A673 (cell line): Measurements from ENCODE around the gene SLAMF7. TPM values are rescaled to one million over a fixed set of nuclear protein-coding genes. Genes with fewer than 3 reads are reported as not detected.

ENCODE experiments used
- BruUV-seq: library from RNA; stranded (reverse); fragments of 400-500 nt; replicated peaks from 2 replicates; lab custom pipeline; 2021; lab: Mats Ljungman, UMichigan
- CTCF ChIA-PET: fragments of 300-600 bp; sonication (Branson Sonifier 250); formaldehyde crosslinking; loops from one replicate; lab custom pipeline; 2022; ENCODE audit warnings: antibody characterized with exemption; lab: Charles Lee
- POLR2A ChIA-PET: fragments of 300-600 bp; sonication (Branson Sonifier 250); formaldehyde crosslinking; loops from one replicate; lab custom pipeline; 2022; ENCODE audit warnings: antibody characterized with exemption; ENCODE audit not compliant: low non-redundant PET; lab: Charles Lee
- DNase-seq: peaks from one replicate; pipeline ENCODE4 v3.0.0-alpha.2; 2015; ENCODE audit warnings: low spot score
- H3K27ac ChIP-seq: fragments of 200-600 bp; sonication (generic); 2 replicates; pipeline ENCODE4 v1.5.1; 2016; ENCODE audit warnings: mixed run types, low read depth, mild to moderate bottlenecking, mixed read lengths, antibody characterized with exemption, low read length; ENCODE audit not compliant: poor library complexity, severe bottlenecking
- H3K27me3 ChIP-seq: fragments of 200-600 bp; sonication (generic); replicated peaks from 2 replicates; pipeline ENCODE4 v1.6.1; 2017; ENCODE audit warnings: mixed run types, low read depth, mild to moderate bottlenecking, mixed read lengths, antibody characterized with exemption, low read length; ENCODE audit not compliant: insufficient read depth, poor library complexity
- H3K36me3 ChIP-seq: fragments of 200-600 bp; sonication (generic); 2 replicates; pipeline ENCODE4 v1.6.1; 2016; ENCODE audit warnings: mixed run types, mild to moderate bottlenecking, mixed read lengths, antibody characterized with exemption, low read length; ENCODE audit not compliant: insufficient read depth, poor library complexity, severe bottlenecking
- H3K4me1 ChIP-seq: fragments of 200-600 bp; sonication (generic); 2 replicates; pipeline ENCODE4 v1.6.1; 2017; ENCODE audit warnings: mixed run types, mild to moderate bottlenecking, mixed read lengths, antibody characterized with exemption, low read length; ENCODE audit not compliant: insufficient read depth, poor library complexity, severe bottlenecking
- H3K4me3 ChIP-seq: fragments of 200-600 bp; sonication (generic); 2 replicates; pipeline ENCODE4 v1.5.1; 2016; ENCODE audit warnings: low read depth, mixed run types, mild to moderate bottlenecking, mixed read lengths, low read length; ENCODE audit not compliant: poor library complexity, severe bottlenecking
- H3K9me3 ChIP-seq: fragments of 200-600 bp; sonication (generic); 2 replicates; pipeline ENCODE4 v1.6.1; 2016; ENCODE audit warnings: mixed run types, low read depth, mild to moderate bottlenecking, mixed read lengths, antibody characterized with exemption, low read length; ENCODE audit not compliant: poor library complexity, severe bottlenecking
- EZH2 ChIP-seq: fragments of 200-600 bp; sonication (generic); IDR thresholded peaks from 2 replicates; pipeline ENCODE4 v1.6.1; 2017; ENCODE audit warnings: borderline replicate concordance, low read depth, mild to moderate bottlenecking, mixed read lengths, antibody characterized with exemption, low read length; ENCODE audit not compliant: poor library complexity, severe bottlenecking
- intact Hi-C: fragments of 100-400 bp; cut with micrococcal nuclease; formaldehyde crosslinking; loops from one replicate; pipeline ENCODE4 v1.10.0; 2022; ENCODE audit not compliant: unreplicated experiment
- total RNA-seq: library from RNA; stranded (reverse); gene quantifications from 2 replicates; pipeline ENCODE4 v1.2.3, GENCODE V29; 2021
- TF ChIP-seq, protein P1 (sequence below): fragments of 300-800, 200-600 bp; sonication (generic); conservative IDR thresholded peaks from 2 replicates; pipeline ENCODE4 v1.5.1; 2017; ENCODE audit warnings: low read depth, mild to moderate bottlenecking, antibody characterized with exemption, low read length, moderate library complexity, mixed read lengths

SLAMF7 gene
- total RNA-seq, 1 experiment from 2014 or later, result not detected

DNA sequence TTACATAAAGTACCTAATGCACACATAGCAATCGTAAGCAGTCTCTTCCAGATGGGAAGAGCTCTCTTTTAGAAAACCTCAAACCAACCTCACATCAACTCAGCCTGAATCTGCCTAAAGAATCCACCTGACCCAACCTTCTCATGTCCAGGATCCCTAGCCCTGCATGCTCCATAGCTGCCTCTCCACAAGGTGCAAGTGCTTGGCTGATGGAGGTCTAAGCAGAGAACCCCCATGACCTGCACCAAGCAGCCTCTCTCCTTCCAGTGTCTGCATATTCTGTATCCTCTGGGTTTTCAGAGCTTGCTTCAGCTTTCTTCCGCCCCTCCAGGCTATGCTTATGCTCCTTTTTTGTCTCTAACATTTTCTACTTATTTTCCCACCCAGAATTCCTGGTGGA is 59.4 kb downstream of the SLAMF7 start:
- no peaks in the 10 kb centered on the region for H3K9me3 ChIP-seq
- H3K36me3 ChIP-seq, result no peaks in the 10 kb centered on the region
- no TSS peak for BruUV-seq
- ChIA-PET POLR2A (no interaction called here), CTCF (no interaction called here)
- H3K27me3 ChIP-seq, result no peaks in the 10 kb centered on the region
- no peak overlapping the region for H3K27ac ChIP-seq
- no peak for DNase-seq
- intact Hi-C loops, result no loop called here
- H3K4me3 ChIP-seq, result no peak overlapping the region
- TF ChIP-seq EZH2, result no peak
- TF ChIP-seq, protein P1, sequence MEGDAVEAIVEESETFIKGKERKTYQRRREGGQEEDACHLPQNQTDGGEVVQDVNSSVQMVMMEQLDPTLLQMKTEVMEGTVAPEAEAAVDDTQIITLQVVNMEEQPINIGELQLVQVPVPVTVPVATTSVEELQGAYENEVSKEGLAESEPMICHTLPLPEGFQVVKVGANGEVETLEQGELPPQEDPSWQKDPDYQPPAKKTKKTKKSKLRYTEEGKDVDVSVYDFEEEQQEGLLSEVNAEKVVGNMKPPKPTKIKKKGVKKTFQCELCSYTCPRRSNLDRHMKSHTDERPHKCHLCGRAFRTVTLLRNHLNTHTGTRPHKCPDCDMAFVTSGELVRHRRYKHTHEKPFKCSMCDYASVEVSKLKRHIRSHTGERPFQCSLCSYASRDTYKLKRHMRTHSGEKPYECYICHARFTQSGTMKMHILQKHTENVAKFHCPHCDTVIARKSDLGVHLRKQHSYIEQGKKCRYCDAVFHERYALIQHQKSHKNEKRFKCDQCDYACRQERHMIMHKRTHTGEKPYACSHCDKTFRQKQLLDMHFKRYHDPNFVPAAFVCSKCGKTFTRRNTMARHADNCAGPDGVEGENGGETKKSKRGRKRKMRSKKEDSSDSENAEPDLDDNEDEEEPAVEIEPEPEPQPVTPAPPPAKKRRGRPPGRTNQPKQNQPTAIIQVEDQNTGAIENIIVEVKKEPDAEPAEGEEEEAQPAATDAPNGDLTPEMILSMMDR, result no peak
- no peaks in the 10 kb centered on the region for H3K4me1 ChIP-seq

DNA sequence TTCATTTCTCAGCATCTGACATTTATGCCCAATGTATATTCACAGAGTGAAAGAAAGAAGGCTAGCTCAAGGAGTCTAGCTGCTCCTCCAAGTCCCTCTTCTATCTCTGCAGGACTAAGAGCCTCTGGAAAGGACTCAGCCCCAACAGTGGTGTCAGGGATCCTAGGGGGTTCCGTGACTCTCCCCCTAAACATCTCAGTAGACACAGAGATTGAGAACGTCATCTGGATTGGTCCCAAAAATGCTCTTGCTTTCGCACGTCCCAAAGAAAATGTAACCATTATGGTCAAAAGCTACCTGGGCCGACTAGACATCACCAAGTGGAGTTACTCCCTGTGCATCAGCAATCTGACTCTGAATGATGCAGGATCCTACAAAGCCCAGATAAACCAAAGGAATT is 60.6 kb downstream of the SLAMF7 start:
- Histone ChIP-seq H3K9me3 (no peaks in the 10 kb centered on the region), H3K4me3 (no peak overlapping the region), H3K4me1 (no peaks in the 10 kb centered on the region), H3K27me3 (no peaks in the 10 kb centered on the region), H3K27ac (no peak overlapping the region), H3K36me3 (no peaks in the 10 kb centered on the region)
- ChIA-PET CTCF (no interaction called here), POLR2A (no interaction called here)
- BruUV-seq, result no TSS peak
- intact Hi-C loops, result no loop called here
- no peak for DNase-seq
- TF ChIP-seq, protein P1, result no peak

DNA sequence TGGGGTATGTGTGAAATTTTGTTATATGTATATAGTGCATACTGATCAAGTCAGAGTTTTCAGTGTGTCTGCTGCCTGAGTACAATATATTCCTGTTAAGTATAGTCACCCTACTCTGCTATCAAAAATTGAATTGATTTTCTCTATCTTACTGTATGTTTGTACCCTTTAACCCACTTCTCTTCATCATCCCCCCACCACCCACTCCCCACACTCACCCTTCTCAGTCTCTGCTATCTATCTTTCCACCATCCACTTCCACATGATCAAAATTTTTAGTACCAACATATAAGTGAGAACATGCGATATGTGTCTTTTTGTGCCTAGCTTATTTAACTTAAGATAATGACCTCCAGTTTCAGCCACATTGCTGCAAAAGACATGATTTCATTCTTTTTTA is 61.1 kb downstream of the SLAMF7 start:
- ChIA-PET POLR2A (no interaction called here), CTCF (no interaction called here)
- Histone ChIP-seq H3K27me3 (no peaks in the 10 kb centered on the region), H3K4me3 (no peak overlapping the region), H3K4me1 (no peaks in the 10 kb centered on the region), H3K36me3 (no peaks in the 10 kb centered on the region), H3K9me3 (no peaks in the 10 kb centered on the region), H3K27ac (no peak overlapping the region)
- intact Hi-C loops, result no loop called here
- no peak for TF ChIP-seq EZH2
- TF ChIP-seq, protein P1, result no peak
- no TSS peak for BruUV-seq
- DNase-seq, result no peak
